Esophagus muscularis mucosa (tissue), 3 donors: Measurements from ENCODE around the gene LCP2.

Experiments
- CTCF ChIP-seq, 3 experiments: fragments of 200-600 bp in 2 of 3; fragments of 450-650 bp in 1 of 3; sonication (generic) in 2 of 3; IDR thresholded peaks; one replicate each; pipeline ENCODE4 v1.5.1; 2017 to 2019; ENCODE audit warnings: antibody characterized with exemption in 3 of 3, mild to moderate bottlenecking in 2 of 3, moderate library complexity in 1 of 3
- POLR2A ChIP-seq: fragments of 450-650 bp; IDR thresholded peaks from one replicate; pipeline ENCODE4 v1.6.1; 2017; ENCODE audit warnings: antibody characterized with exemption, moderate library complexity, mild to moderate bottlenecking, low read depth
- POLR2AphosphoS5 ChIP-seq, 2 donors: sonication (generic); formaldehyde crosslinking; IDR thresholded peaks; one replicate each; pipeline ENCODE4 v1.6.1; 2017; ENCODE audit warnings: antibody characterized with exemption in 2 of 2

- TF ChIP-seq CTCF (IDR thresholded peaks at IDR 0.05) = peak in 1 of 3 experiments; percentile 2
- no peak for TF ChIP-seq POLR2AphosphoS5 (IDR thresholded peaks at IDR 0.05)
- no peak for TF ChIP-seq POLR2A
Observed at GRCh38 chr5:170226129-170226615, 71.4 kb downstream of the LCP2 start.
